ACC112 (cell line): ENCODE measurements around the gene GPC6.

ENCODE experiments used
- H2AFZ ChIP-seq: fragments of 200-600 bp; sonication (generic); one replicate; pipeline ENCODE4 v1.6.0; 2017; ENCODE audit warnings: antibody characterized with exemption, low read length; ENCODE audit not compliant: unreplicated experiment
- H3K27ac ChIP-seq: fragments of 200-600 bp; sonication (generic); 2 replicates; pipeline ENCODE4 v1.5.1; 2014; ENCODE audit warnings: low read depth, mild to moderate bottlenecking, antibody characterized with exemption, low read length, moderate library complexity
- H3K27me3 ChIP-seq: fragments of 200-600 bp; sonication (generic); 2 replicates; pipeline ENCODE4 v1.6.1; 2014; ENCODE audit warnings: mild to moderate bottlenecking, antibody characterized with exemption, low read length, moderate library complexity, mixed read lengths; ENCODE audit not compliant: insufficient read depth
- H3K36me3 ChIP-seq: fragments of 200-600 bp; sonication (generic); 2 replicates; pipeline ENCODE4 v1.6.1; 2016; ENCODE audit warnings: mild to moderate bottlenecking, antibody characterized with exemption, low read length, moderate library complexity, mixed read lengths; ENCODE audit not compliant: insufficient read depth
- H3K4me1 ChIP-seq: fragments of 200-600 bp; sonication (generic); one replicate; pipeline ENCODE4 v1.6.1; 2016; ENCODE audit warnings: low read length, mixed read lengths; ENCODE audit not compliant: insufficient read depth, unreplicated experiment, control insufficient read depth
- H3K4me3 ChIP-seq: fragments of 200-600 bp; sonication (generic); 2 replicates; pipeline ENCODE4 v1.5.1; 2014; ENCODE audit warnings: mild to moderate bottlenecking, low read depth, low read length
- H3K79me2 ChIP-seq: fragments of 200-600 bp; sonication (generic); one replicate; pipeline ENCODE4 v1.6.0; 2016; ENCODE audit warnings: low read length; ENCODE audit not compliant: control insufficient read depth, unreplicated experiment, insufficient read depth

The GPC6 gene

GRCh38 chr13:93882086-93882651 is 655.6 kb downstream of the GPC6 start:
- H3K4me1 ChIP-seq, result no peaks in the 10 kb centered on the region
- no peaks in the 10 kb centered on the region for H3K79me2 ChIP-seq
- no peak overlapping the region for H3K4me3 ChIP-seq
- H3K27me3 ChIP-seq, result no peaks in the 10 kb centered on the region
- H3K27ac ChIP-seq, result no peak overlapping the region
- H2AFZ ChIP-seq, result no peak overlapping the region
- no peaks in the 10 kb centered on the region for H3K36me3 ChIP-seq

- Histone ChIP-seq H3K27me3 (no peaks in the 10 kb centered on the region), H3K4me3 (no peak overlapping the region), H3K4me1 (no peaks in the 10 kb centered on the region), H3K27ac (no peak overlapping the region), H3K79me2 (no peaks in the 10 kb centered on the region), H3K36me3 (no peaks in the 10 kb centered on the region), H2AFZ (no peak overlapping the region)
These were observed 662.9 kb downstream of the GPC6 start for GRCh38 chr13:93889430-93889951.

DNA sequence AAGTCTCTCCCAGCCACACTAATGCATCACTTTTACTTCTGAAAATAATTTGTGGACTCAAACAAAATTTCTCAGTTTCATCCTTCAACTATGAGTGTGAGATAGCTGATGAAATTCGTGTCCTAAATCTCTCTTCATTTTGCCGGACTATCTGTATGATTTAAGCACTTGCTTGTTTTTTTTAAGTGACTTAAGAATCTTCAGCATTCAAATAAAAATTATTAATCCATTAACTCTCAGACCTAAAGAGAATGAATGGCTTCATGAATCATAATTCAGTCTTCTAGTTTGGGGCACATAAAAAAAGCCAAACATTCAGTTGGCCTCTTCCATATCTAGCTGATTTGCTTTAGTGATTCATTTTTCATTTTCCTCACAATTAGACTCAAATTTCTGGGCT is 673.4 kb downstream of the GPC6 start:
- H3K4me3 ChIP-seq, result no peak overlapping the region
- no peak overlapping the region for H3K27ac ChIP-seq
- no peaks in the 10 kb centered on the region for H3K36me3 ChIP-seq
- no peaks in the 10 kb centered on the region for H3K79me2 ChIP-seq
- H3K4me1 ChIP-seq, result no peaks in the 10 kb centered on the region
- H3K27me3 ChIP-seq, result no peaks in the 10 kb centered on the region
- H2AFZ ChIP-seq, result no peak overlapping the region

DNA sequence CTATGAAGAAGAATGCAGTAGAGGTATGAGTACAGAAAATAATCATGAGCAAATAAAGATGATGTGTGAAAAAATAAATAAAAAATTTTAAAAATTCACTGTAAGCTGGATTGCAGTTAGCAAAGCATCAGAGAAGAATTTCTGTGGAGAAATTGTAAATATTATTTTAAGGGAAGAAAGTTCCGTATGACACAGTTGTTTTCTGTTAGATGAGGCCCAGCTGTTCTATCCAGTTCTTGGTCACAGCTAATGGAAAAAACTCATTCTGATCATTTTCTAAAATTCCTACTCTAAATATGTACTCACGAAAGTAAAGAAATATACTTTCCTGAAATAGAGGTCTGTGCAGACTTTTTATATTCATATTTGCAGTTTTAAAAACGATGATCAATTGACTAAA is 674.1 kb downstream of the GPC6 start:
- Histone ChIP-seq H3K36me3 (no peaks in the 10 kb centered on the region), H3K4me1 (no peaks in the 10 kb centered on the region), H3K27ac (no peak overlapping the region), H3K27me3 (no peaks in the 10 kb centered on the region), H3K4me3 (no peak overlapping the region), H3K79me2 (no peaks in the 10 kb centered on the region), H2AFZ (no peak overlapping the region)

DNA sequence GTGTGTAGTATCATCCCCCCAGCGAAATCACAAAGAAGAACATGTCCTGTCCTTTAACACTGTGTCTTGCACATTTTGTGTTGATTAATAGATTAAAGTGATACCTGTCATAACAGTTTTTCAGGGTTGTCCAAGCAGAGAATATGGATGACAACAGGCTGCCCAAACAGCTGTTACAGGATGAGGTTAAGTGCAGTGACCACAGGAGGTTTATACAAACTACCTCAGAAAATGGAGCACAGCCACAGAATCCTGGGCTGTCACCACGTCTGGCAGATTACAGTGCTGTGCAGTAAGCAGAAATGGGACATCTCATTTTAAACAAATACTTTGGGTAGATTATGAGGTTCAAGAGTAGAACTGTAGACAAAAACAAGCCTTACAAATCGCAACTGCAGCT is 677.3 kb downstream of the GPC6 start:
- no peaks in the 10 kb centered on the region for H3K36me3 ChIP-seq
- H3K4me3 ChIP-seq, result no peak overlapping the region
- no peaks in the 10 kb centered on the region for H3K27me3 ChIP-seq
- H3K27ac ChIP-seq, result no peak overlapping the region
- H2AFZ ChIP-seq, result no peak overlapping the region
- H3K4me1 ChIP-seq, result no peaks in the 10 kb centered on the region
- H3K79me2 ChIP-seq, result no peaks in the 10 kb centered on the region

GRCh38 chr13:93915269-93915809 is 688.7 kb downstream of the GPC6 start:
- H2AFZ ChIP-seq, result no peak overlapping the region
- no peaks in the 10 kb centered on the region for H3K4me1 ChIP-seq
- no peaks in the 10 kb centered on the region for H3K36me3 ChIP-seq

GRCh38 chr13:93922063-93922855 is 695.7 kb downstream of the GPC6 start:
- Histone ChIP-seq H3K36me3 (no peaks in the 10 kb centered on the region), H3K4me1 (no peaks in the 10 kb centered on the region), H2AFZ (no peak overlapping the region), H3K27ac (no peak overlapping the region), H3K4me3 (no peak overlapping the region), H3K27me3 (no peaks in the 10 kb centered on the region), H3K79me2 (no peaks in the 10 kb centered on the region)

More at GRCh38 chr13:93915269-93915809, 688.7 kb downstream of the GPC6 start:
- Histone ChIP-seq H3K4me3 (no peak overlapping the region), H3K27me3 (no peaks in the 10 kb centered on the region), H3K79me2 (no peaks in the 10 kb centered on the region), H3K27ac (no peak overlapping the region)

DNA sequence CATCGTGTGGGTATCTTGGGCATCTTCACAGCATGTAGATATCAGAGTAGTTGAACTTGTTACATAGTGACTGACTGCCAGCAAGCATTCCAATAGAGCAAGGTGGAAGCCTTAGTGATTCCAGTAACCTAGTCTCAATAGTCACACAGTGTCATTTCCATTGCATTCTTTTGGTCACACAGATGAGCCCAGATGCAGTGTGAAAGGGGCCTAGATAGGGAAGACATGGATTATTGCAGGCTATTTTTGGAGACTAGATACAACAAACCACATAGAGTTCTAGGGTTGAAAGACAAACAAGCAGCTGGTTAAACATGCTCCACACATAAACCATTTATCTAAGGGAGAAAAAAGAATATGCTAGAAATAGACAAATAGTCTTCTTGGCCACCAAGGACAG is 699.4 kb downstream of the GPC6 start:
- Histone ChIP-seq H3K27ac (no peak overlapping the region), H3K4me3 (no peak overlapping the region), H3K79me2 (no peaks in the 10 kb centered on the region), H3K27me3 (no peaks in the 10 kb centered on the region), H3K36me3 (no peaks in the 10 kb centered on the region), H3K4me1 (no peaks in the 10 kb centered on the region), H2AFZ (no peak overlapping the region)

DNA sequence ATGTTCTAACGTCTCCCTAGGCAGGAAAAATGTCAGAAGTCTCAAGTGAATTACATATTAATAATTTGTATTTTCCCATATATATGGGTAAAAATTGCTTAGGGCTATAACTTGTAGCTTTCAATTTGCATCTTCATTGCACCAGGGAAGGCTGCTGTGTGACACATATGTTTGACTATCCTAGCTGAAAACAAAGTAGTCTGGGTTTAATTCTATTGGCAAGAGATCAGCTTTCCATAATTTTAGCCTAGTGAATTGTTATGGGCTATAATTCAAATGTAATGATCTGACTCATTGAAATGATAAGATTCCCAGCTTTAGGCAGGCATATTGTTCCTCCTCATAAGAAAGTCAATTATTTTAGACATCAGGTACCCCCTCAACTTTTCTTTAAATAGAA is 699.8 kb downstream of the GPC6 start:
- Histone ChIP-seq H3K4me3 (no peak overlapping the region), H3K27ac (no peak overlapping the region), H3K4me1 (no peaks in the 10 kb centered on the region)

GRCh38 chr13:93927431-93927830 is 700.8 kb downstream of the GPC6 start:
- no peak overlapping the region for H3K27ac ChIP-seq

More for the DNA sequence above, 699.8 kb downstream of the GPC6 start:
- Histone ChIP-seq H2AFZ (no peak overlapping the region), H3K36me3 (no peaks in the 10 kb centered on the region), H3K79me2 (no peaks in the 10 kb centered on the region), H3K27me3 (no peaks in the 10 kb centered on the region)

DNA sequence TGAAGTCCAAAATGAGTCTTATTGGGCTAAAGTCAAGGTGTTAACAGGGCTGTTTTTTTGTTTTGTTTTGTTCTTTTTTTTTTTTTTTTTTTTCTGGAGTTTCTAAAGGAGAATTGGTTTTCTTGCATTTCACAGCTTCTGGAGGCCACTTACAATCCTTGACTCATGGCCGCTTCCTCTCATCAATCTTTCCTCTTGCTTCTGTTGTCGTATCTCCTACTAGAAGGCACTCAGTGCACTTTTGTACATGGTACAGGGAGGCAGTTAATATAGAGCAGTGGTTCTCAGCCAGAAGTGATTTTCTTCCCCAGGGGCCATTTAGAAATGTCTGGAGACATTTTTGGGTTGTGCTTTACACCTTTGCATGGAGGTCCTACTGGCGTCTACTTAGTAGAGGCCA is 706.3 kb downstream of the GPC6 start:
- H3K79me2 ChIP-seq, result no peaks in the 10 kb centered on the region
- no peaks in the 10 kb centered on the region for H3K4me1 ChIP-seq
- no peaks in the 10 kb centered on the region for H3K36me3 ChIP-seq

More at GRCh38 chr13:93927431-93927830, 700.8 kb downstream of the GPC6 start:
- Histone ChIP-seq H2AFZ (no peak overlapping the region), H3K4me3 (no peak overlapping the region), H3K36me3 (no peaks in the 10 kb centered on the region), H3K4me1 (no peaks in the 10 kb centered on the region), H3K79me2 (no peaks in the 10 kb centered on the region), H3K27me3 (no peaks in the 10 kb centered on the region)

More for the DNA sequence above, 706.3 kb downstream of the GPC6 start:
- Histone ChIP-seq H3K27ac (no peak overlapping the region), H2AFZ (no peak overlapping the region), H3K27me3 (no peaks in the 10 kb centered on the region), H3K4me3 (no peak overlapping the region)
